Adrenal gland (tissue), 5 donors: ENCODE results near the gene MED26.

Source experiments
- CTCF ChIP-seq, 6 experiments: fragments of 450-650 bp in 4 of 6; fragments of 200-600 bp in 2 of 6; sonication (generic) in 1 of 6; IDR thresholded peaks; 1 replicate in 5 of 6; 2 replicates in 1 of 6; pipeline versions ENCODE4 v1.5.1 to v1.8.0; 2016 to 2021; ENCODE audit warnings: antibody characterized with exemption in 6 of 6, mild to moderate bottlenecking in 2 of 6, moderate library complexity in 1 of 6
- POLR2A ChIP-seq, 2 donors: fragments of 450-650 bp; IDR thresholded peaks; one replicate each; pipeline ENCODE4 v1.6.1; 2017; ENCODE audit warnings: antibody characterized with exemption in 2 of 2, mild to moderate bottlenecking in 2 of 2, moderate library complexity in 1 of 2
- donor health status: DM: no; HTN: no; CAD: no.

- TF ChIP-seq POLR2A (IDR thresholded peaks at IDR 0.05) (no peak), CTCF (IDR thresholded peaks at IDR 0.05) (no peak)
These were observed 66.6 kb downstream of the MED26 start for GRCh38 chr19:16561382-16561781.
